Right lobe of liver (tissue), 4 donors: ENCODE data around the gene ZNF326.
"Not testable (repeated sequence)": the region's sequence is repeated elsewhere in the genome, so short reads cannot be mapped to it uniquely, and the experiment has no call there.

ENCODE experiments used
- POLR2A ChIP-seq: fragments of 450-650 bp; IDR thresholded peaks from one replicate; pipeline ENCODE4 v1.6.1; 2017; ENCODE audit warnings: antibody characterized with exemption, mild to moderate bottlenecking
- TF ChIP-seq, protein P1 (sequence below), 4 donors: fragments of 200-600 bp in 3 of 4; fragments of 450-650 bp in 1 of 4; IDR thresholded peaks; one replicate each; pipeline versions ENCODE4 v1.5.1 to v1.8.0; 2016 to 2022; ENCODE audit warnings: antibody characterized with exemption in 4 of 4, mild to moderate bottlenecking in 2 of 4
- donor health status: DM: no; HTN: no; CAD: no.
- donor health status: DM: no; HTN: no; CAD: no.
- donor health status: DM: no; HTN: yes; CAD: no.

DNA sequence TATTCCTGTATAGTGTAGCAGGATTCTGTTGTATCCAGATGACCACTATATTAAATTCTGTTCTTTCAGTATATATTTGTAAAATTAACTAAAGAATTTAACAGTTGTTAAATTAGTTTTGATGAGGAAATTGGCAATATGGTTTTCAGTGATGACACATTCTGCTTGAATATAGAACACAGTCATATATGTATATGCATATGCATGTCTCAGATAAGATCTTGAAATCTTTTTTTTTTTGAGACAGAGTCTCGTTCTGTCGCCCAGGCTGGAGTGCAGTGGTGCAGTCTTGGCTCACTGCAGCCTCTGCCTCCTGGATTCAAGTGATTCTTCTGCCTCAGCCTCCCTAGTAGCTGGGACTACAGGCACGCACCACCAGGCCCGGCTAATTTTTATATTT, 2.2 kb downstream of the ZNF326 start:
- TF ChIP-seq, protein P1, sequence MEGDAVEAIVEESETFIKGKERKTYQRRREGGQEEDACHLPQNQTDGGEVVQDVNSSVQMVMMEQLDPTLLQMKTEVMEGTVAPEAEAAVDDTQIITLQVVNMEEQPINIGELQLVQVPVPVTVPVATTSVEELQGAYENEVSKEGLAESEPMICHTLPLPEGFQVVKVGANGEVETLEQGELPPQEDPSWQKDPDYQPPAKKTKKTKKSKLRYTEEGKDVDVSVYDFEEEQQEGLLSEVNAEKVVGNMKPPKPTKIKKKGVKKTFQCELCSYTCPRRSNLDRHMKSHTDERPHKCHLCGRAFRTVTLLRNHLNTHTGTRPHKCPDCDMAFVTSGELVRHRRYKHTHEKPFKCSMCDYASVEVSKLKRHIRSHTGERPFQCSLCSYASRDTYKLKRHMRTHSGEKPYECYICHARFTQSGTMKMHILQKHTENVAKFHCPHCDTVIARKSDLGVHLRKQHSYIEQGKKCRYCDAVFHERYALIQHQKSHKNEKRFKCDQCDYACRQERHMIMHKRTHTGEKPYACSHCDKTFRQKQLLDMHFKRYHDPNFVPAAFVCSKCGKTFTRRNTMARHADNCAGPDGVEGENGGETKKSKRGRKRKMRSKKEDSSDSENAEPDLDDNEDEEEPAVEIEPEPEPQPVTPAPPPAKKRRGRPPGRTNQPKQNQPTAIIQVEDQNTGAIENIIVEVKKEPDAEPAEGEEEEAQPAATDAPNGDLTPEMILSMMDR (IDR thresholded peaks at IDR 0.05) = not testable (repeated sequence)
- not testable (repeated sequence) for TF ChIP-seq POLR2A
